Natural killer cell (primary cell): ENCODE results near the gene PRR33. TPM values are rescaled to one million over a fixed set of nuclear protein-coding genes. Genes with fewer than 3 reads are reported as not detected.
A peak's percentile ranks its signal among the peaks of the same experiment; 100 is the strongest.
"Not testable (repeated sequence)": the region's sequence is repeated elsewhere in the genome, so short reads cannot be mapped to it uniquely, and the experiment has no call there.

Experiments
- ATAC-seq, 3 donors: fragments of 150-1000 bp in 2 of 3; fragments of 200-7000 bp in 1 of 3; cut with Tn5 transposase; 1 replicate in 1 of 3; 2 replicates in 2 of 3; pipeline ENCODE4 v1.10.0; 2021; ENCODE audit warnings: mild to moderate bottlenecking in 2 of 3, moderate library complexity in 2 of 3
- DNase-seq, 2 donors: peaks; one replicate each; pipeline versions ENCODE4 v3.0.0 to v3.0.0-alpha.2; 2013 to 2021; ENCODE audit warnings: mixed read lengths in 1 of 2
- H3K27ac ChIP-seq: one replicate; pipeline ENCODE4 v1.5.1; 2013; ENCODE audit warnings: mild to moderate bottlenecking, low read length
- H3K27me3 ChIP-seq: one replicate; pipeline ENCODE4 v1.6.1; 2013; ENCODE audit warnings: low read length; ENCODE audit not compliant: control insufficient read depth, insufficient read depth
- H3K36me3 ChIP-seq: one replicate; pipeline ENCODE4 v1.6.1; 2013; ENCODE audit warnings: low read length; ENCODE audit not compliant: control insufficient read depth, insufficient read depth
- H3K4me1 ChIP-seq: one replicate; pipeline ENCODE4 v1.6.1; 2013; ENCODE audit warnings: low read length; ENCODE audit not compliant: control insufficient read depth, insufficient read depth
- H3K4me3 ChIP-seq: one replicate; pipeline ENCODE4 v1.5.1; 2013; ENCODE audit warnings: low read length
- H3K9me3 ChIP-seq: one replicate; pipeline ENCODE4 v1.6.1; 2013; ENCODE audit warnings: low read length; ENCODE audit not compliant: control insufficient read depth, insufficient read depth
- H3K27ac Mint-ChIP-seq, 2 donors: one replicate each; pipeline ENCODE4 v1.8.0; 2022; ENCODE audit warnings: mild to moderate bottlenecking in 2 of 2, mixed read lengths in 2 of 2, moderate library complexity in 1 of 2
- H3K27me3 Mint-ChIP-seq, 2 donors: one replicate each; pipeline ENCODE4 v1.8.0; 2022; ENCODE audit warnings: low read depth in 2 of 2, mixed read lengths in 2 of 2
- H3K36me3 Mint-ChIP-seq: one replicate; pipeline ENCODE4 v1.8.0; 2022; ENCODE audit warnings: mixed read lengths
- H3K4me1 Mint-ChIP-seq, 2 donors: one replicate each; pipeline ENCODE4 v1.8.0; 2022; ENCODE audit warnings: mixed read lengths in 2 of 2
- H3K4me3 Mint-ChIP-seq: one replicate; pipeline ENCODE4 v1.8.0; 2022; ENCODE audit warnings: mild to moderate bottlenecking, moderate library complexity, mixed read lengths
- H3K9me3 Mint-ChIP-seq, 2 donors: one replicate each; pipeline ENCODE4 v1.8.0; 2022; ENCODE audit warnings: mixed read lengths in 2 of 2
- CTCF ChIP-seq: fragments of 200-600 bp; IDR thresholded peaks from one replicate; pipeline ENCODE4 v1.8.0; 2022; ENCODE audit warnings: antibody characterized with exemption
- WGBS: methylation state at CpG from one replicate; pipeline ENCODE4 v1.1.7; 2013; ENCODE audit warnings: missing lambda C conversion rate; ENCODE audit not compliant: insufficient coverage; 5-methylcytosine and 5-hydroxymethylcytosine counted together
- intact Hi-C: fragments of 100-400 bp; cut with micrococcal nuclease; formaldehyde crosslinking; loops from one replicate; pipeline ENCODE4 v1.14.2; 2022
- total RNA-seq, 4 donors: library from RNA; stranded (reverse); fragments of 120-200 nt in 1 of 4; gene quantifications; one replicate each; pipeline versions ENCODE4 v1.2.3 to v1.2.4, GENCODE V29; 2013 to 2022

Gene PRR33
- total RNA-seq, 3 donors from 2014 or later (not counting 1 experiment from before 2014, with no cell fraction given), result 0.14 to 0.32 TPM; not detected in 1

- Histone ChIP-seq H3K36me3 (peaks cover 12% of the 10 kb centered on the region), H3K4me3 (no peak overlapping the region), H3K4me1 (peaks cover 92% of the 10 kb centered on the region), H3K9me3 (no peaks in the 10 kb centered on the region), H3K27me3 (no peaks in the 10 kb centered on the region), H3K27ac (no peak overlapping the region)
- H3K27ac Mint-ChIP-seq, result peak overlapping the region; percentile 45 to 64
- TF ChIP-seq CTCF, result no peak
- intact Hi-C loops, result no loop called here
- DNase-seq, result no peak
- H3K4me1 Mint-ChIP-seq, result peaks cover 32 to 73% of the 10 kb centered on the region in 2 donors
- H3K27me3 Mint-ChIP-seq, result no peaks in the 10 kb centered on the region
- no peak for ATAC-seq
- 74% methylated on average over 28 of the region's 28 CpGs for WGBS
- H3K36me3 Mint-ChIP-seq, result no peaks in the 10 kb centered on the region
- no peaks in the 10 kb centered on the region for H3K9me3 Mint-ChIP-seq
- H3K4me3 Mint-ChIP-seq, result peak overlapping the region; percentile 71
These were observed 16.4 kb downstream of the PRR33 start for GRCh38 chr11:1875093-1875850.

GRCh38 chr11:1874441-1875092 is 17.1 kb downstream of the PRR33 start:
- H3K36me3 Mint-ChIP-seq, intact Hi-C loops, ATAC-seq, H3K9me3 ChIP-seq, H3K27ac ChIP-seq, H3K27me3 ChIP-seq, H3K27me3 Mint-ChIP-seq, H3K4me3 ChIP-seq, DNase-seq, H3K36me3 ChIP-seq, H3K9me3 Mint-ChIP-seq: not testable (repeated sequence)
- Mint-ChIP-seq H3K27ac (peak overlapping the region in 1 of 2 donors; percentile 45), H3K4me3 (peak overlapping the region; percentile 9), H3K4me1 (peaks cover 35 to 74% of the 10 kb centered on the region in 2 donors)
- WGBS, result 88% methylated on average over 17 of the region's 17 CpGs
- H3K4me1 ChIP-seq, result peaks cover 92% of the 10 kb centered on the region

GRCh38 chr11:1873813-1874150 is 17.9 kb downstream of the PRR33 start:
- H3K27me3 Mint-ChIP-seq, H3K36me3 ChIP-seq, H3K4me3 ChIP-seq, H3K27ac ChIP-seq, H3K36me3 Mint-ChIP-seq, intact Hi-C loops, H3K27me3 ChIP-seq, DNase-seq, H3K9me3 ChIP-seq, ATAC-seq, H3K9me3 Mint-ChIP-seq: not testable (repeated sequence)
- WGBS, result 81% methylated on average over 15 of the region's 17 CpGs
- peaks cover 94% of the 10 kb centered on the region for H3K4me1 ChIP-seq
- peak overlapping the region; percentile 82 to 88 for H3K27ac Mint-ChIP-seq
- H3K4me1 Mint-ChIP-seq, result peaks cover 43 to 82% of the 10 kb centered on the region in 2 donors
- H3K4me3 Mint-ChIP-seq, result peak overlapping the region; percentile 40

GRCh38 chr11:1873048-1873812 is 18.5 kb downstream of the PRR33 start:
- no peak overlapping the region for H3K4me3 ChIP-seq
- Mint-ChIP-seq H3K27ac (peak overlapping the region; percentile 82 to 88), H3K36me3 (no peaks in the 10 kb centered on the region), H3K9me3 (no peaks in the 10 kb centered on the region), H3K4me3 (peak overlapping the region; percentile 40), H3K4me1 (peaks cover 47 to 82% of the 10 kb centered on the region in 2 donors), H3K27me3 (no peaks in the 10 kb centered on the region)
- DNase-seq, result no peak
- H3K27me3 ChIP-seq, result no peaks in the 10 kb centered on the region
- no peak for TF ChIP-seq CTCF
- ATAC-seq, result no peak
- H3K36me3 ChIP-seq, result peaks cover 9% of the 10 kb centered on the region
- no peaks in the 10 kb centered on the region for H3K9me3 ChIP-seq
- no peak overlapping the region for H3K27ac ChIP-seq
- peaks cover 94% of the 10 kb centered on the region for H3K4me1 ChIP-seq
- WGBS, result 68% methylated on average over 11 of the region's 11 CpGs
- intact Hi-C loops, result no loop called here
